WERI-Rb-1 (cell line): ENCODE measurements around the gene DAB2IP.
A peak's percentile ranks its signal among the peaks of the same experiment; 100 is the strongest.

ENCODE experiments used
- DNase-seq: peaks from one replicate; pipeline ENCODE4 v3.0.0-alpha.2; 2020
- H3K27ac ChIP-seq: fragments of 250-450 bp; sonication (Bioruptor Pico); 2 replicates; pipeline ENCODE4 v1.5.1; 2020; ENCODE audit warnings: mild to moderate bottlenecking, moderate library complexity
- H3K27me3 ChIP-seq: fragments of 250-450 bp; sonication (Bioruptor Pico); 2 replicates; pipeline ENCODE4 v1.5.1; 2021; ENCODE audit warnings: mild to moderate bottlenecking, low read depth, moderate library complexity; ENCODE audit not compliant: insufficient read depth, severe bottlenecking
- H3K36me3 ChIP-seq: fragments of 250-450 bp; sonication (Bioruptor Pico); 2 replicates; pipeline ENCODE4 v1.5.1; 2020; ENCODE audit warnings: mild to moderate bottlenecking, moderate library complexity
- H3K4me3 ChIP-seq: 2 replicates; pipeline ENCODE4 v1.5.1; 2011; ENCODE audit warnings: low read depth, mild to moderate bottlenecking, control low read depth, low read length
- H3K9me3 ChIP-seq: fragments of 250-450 bp; sonication (Bioruptor Pico); 2 replicates; pipeline ENCODE4 v1.5.1; 2021; ENCODE audit warnings: mild to moderate bottlenecking, moderate library complexity; ENCODE audit not compliant: severe bottlenecking
- CTCF ChIP-seq: IDR thresholded peaks from 2 replicates; pipeline ENCODE4 v1.5.1; 2011; ENCODE audit warnings: low read depth, mild to moderate bottlenecking, control low read depth, inconsistent platforms, low read length

Gene DAB2IP

GRCh38 chr9:121776739-121777637 is 125.6 kb downstream of the DAB2IP start:
- Histone ChIP-seq H3K36me3 (peaks cover 93% of the 10 kb centered on the region), H3K27me3 (no peaks in the 10 kb centered on the region), H3K9me3 (no peaks in the 10 kb centered on the region), H3K27ac (no peak overlapping the region), H3K4me3 (no peak overlapping the region)
- no peak for TF ChIP-seq CTCF
- DNase-seq, result no peak

GRCh38 chr9:121778252-121779225 is 127.1 kb downstream of the DAB2IP start:
- H3K27me3 ChIP-seq, result no peaks in the 10 kb centered on the region
- H3K9me3 ChIP-seq, result no peaks in the 10 kb centered on the region
- no peak for DNase-seq
- no peak overlapping the region; the same call in 1 of the 2 replicates for H3K27ac ChIP-seq
- TF ChIP-seq CTCF, result no peak
- no peak overlapping the region for H3K4me3 ChIP-seq
- H3K36me3 ChIP-seq, result peaks cover 94% of the 10 kb centered on the region

GRCh38 chr9:121779381-121780117 is 128.1 kb downstream of the DAB2IP start:
- DNase-seq, result no peak
- H3K27ac ChIP-seq, result peak overlapping the region; percentile 8; the same call in 1 of the 2 replicates
- peaks cover 92% of the 10 kb centered on the region for H3K36me3 ChIP-seq
- no peak for TF ChIP-seq CTCF
- no peaks in the 10 kb centered on the region for H3K27me3 ChIP-seq
- no peaks in the 10 kb centered on the region for H3K9me3 ChIP-seq
- H3K4me3 ChIP-seq, result no peak overlapping the region

GRCh38 chr9:121780177-121781040 is 129.0 kb downstream of the DAB2IP start:
- peaks cover 92% of the 10 kb centered on the region for H3K36me3 ChIP-seq

More at GRCh38 chr9:121780177-121781040, 129.0 kb downstream of the DAB2IP start:
- Histone ChIP-seq H3K27ac (no peak overlapping the region), H3K9me3 (no peaks in the 10 kb centered on the region), H3K27me3 (no peaks in the 10 kb centered on the region), H3K4me3 (no peak overlapping the region)
- TF ChIP-seq CTCF, result no peak
- DNase-seq, result peak; percentile 5
